Endothelial cell of hepatic sinusoid (primary cell): ENCODE data around the gene ISCU.

ENCODE experiments used
- in situ Hi-C: cut with HindIII; loops from 2 replicates; pipeline ENCODE4 v1.10.0; 2017; ENCODE audit warnings: low sequenced_read_pairs

The ISCU gene

DNA sequence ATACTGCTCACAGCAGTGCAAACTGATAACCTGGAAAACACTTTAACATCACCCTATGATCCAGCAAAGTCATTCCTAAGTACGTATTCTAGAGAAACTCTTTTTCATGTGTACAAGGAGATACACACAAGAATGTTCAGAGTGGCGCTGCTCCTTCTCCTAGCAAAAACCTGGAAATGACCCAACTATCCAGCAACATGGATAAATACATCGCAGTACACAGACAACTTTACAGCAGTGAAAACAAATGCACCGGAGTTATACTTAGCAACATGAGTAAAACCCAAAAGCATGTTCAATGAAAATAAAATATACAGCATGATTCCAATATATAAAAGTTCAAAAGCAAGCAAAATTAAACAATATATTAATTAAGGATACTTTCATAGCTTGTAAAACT, 20.1 kb upstream of the ISCU start:
- in situ Hi-C loops: no loop called here

DNA sequence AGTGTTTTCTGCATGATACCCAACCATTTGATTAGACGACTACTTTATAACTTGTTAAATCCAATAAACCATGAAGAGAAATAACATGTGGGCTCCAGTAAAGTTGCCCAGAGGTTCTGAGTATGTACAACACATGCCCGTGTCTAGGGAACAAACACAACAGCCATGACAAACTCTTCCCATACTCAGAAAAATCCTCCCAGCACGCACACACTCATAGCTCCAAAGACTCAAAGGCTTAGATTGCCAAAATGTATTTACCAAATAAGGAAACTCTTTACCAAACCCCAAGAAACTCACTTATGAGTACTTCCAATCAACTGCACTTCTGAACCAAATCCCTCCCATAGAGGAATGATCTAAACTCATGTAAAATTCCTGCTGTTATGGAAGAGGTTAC, 18.7 kb upstream of the ISCU start:
- in situ Hi-C loops: no loop called here

DNA sequence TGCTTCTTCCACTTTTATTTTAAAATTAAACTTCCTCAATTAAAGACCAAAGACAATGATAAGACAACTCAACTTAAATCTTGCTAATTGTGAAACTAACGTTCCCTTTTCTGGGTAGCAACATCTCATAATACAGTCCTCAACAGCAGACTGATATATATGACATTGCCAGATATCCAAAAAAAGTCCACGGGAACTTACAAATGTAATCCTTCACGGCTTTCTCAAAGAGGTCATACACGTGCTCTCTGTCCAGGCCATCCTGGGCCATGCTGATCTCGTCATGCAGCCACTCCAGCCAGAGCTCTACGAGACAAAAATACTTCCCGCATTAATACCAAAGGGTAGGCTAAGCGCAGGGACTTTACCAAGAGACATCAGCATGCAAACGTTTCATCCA, 14.7 kb upstream of the ISCU start:
- in situ Hi-C loops: no loop called here

DNA sequence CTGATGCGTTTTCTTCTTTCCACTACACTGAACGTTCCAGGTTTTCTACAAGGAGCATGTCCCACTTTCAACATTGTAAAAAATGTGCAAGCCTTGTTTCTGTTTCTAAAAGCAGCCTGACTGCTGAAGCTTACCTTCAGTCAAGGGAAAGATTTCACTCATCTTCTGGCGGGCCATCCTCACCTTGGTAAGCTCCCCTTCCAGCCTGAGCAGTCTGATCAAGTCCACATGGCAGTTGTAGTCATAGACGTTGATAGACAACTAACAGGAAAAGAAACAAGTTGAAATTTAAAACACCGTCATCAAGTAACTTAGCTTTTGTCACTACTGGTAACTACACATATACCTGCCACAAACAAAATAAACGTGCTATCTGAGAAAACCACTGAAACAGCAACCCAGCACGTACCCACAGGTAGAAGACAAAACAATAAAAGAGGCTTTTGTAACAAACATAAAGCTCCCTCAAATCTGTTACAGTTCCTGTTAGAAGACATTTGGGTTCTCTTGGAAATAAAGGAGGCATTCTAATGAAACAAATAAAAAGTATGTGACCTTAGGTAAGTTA, 13.4 kb upstream of the ISCU start:
- in situ Hi-C loops: no loop called here

DNA sequence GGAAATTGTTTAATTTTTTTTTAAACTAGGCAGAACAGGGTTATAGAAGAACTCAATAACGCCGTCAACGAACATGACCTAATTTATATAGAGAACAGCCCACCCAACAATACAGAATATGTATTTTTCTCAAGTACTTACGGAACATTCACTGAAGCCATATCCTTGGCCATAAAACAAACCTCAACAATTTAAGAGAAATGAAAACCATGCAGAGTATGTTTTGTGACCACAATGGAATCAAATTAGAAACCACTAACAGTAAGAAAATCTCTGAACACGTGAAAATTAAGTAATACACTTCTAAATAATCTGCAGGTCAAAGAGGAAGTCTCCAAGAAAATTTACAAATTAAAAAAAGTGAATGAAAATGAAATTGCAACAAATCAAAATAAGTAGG, 10.9 kb upstream of the ISCU start:
- in situ Hi-C loops: loop anchor here (25.0 kb wide), 1 partner anchor 561 kb away; the partner anchor contains the start of gene ACACB

DNA sequence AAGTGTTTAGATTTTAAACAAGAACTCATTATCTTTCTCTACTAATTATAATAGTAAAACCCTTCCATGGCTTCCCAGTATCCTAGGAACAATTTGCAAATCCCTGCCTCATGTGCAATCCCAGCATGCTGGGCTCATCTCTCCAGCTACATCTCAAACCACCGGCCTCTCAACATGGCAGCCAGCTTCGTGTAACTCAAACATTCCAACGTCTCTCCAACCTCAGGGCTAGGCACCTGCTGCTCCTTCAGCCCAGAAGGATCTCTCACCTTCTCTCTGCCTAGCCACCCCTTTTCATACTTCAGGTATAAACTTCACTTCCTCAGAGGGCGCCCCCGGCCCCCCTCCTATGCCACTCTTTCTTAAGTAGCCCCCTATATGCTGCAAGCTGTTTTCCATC, 8.6 kb upstream of the ISCU start:
- in situ Hi-C loops: loop anchor here (25.0 kb wide), 1 partner anchor 559 kb away; the partner anchor contains the start of gene ACACB

DNA sequence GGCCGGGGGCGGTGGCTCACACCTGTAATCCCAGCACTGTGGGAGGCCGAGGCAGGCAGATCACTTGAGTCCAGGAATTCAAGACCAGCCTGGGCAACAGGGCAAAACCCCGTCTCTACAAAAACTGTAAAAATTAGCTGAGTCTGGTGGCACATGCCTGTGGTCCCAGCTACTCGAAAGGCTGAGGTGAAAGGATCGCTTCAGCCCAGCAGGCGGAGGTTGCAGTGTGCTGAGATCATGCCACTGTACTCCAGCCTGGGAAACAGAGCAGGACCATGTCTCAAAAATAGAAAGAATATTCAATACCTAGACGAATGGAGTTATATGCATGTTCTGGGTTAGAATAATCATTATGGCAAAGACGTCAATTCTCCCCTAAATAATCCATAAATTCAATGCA, 7.0 kb upstream of the ISCU start:
- in situ Hi-C loops: loop anchor here (25.0 kb wide), 1 partner anchor 557 kb away; the partner anchor contains the start of gene ACACB

GRCh38 chr12:108559007-108559655, 3.3 kb upstream of the ISCU start:
- in situ Hi-C loops: loop anchor here (25.0 kb wide), 1 partner anchor 553 kb away; the partner anchor contains the start of gene ACACB

- in situ Hi-C loops: loop anchor here (5.0 to 25.0 kb wide), 4 partner anchors 63 to 553 kb away; partner anchors contain the start of gene ACACB
Observed at GRCh38 chr12:108559748-108560147, 2.6 kb upstream of the ISCU start.

GRCh38 chr12:108560321-108560721, 2.1 kb upstream of the ISCU start:
- in situ Hi-C loops: loop anchor here (5.0 to 25.0 kb wide), 4 partner anchors 62 to 552 kb away; partner anchors contain the start of gene ACACB

- in situ Hi-C loops: loop anchor here (5.0 to 25.0 kb wide), 4 partner anchors 61 to 551 kb away; partner anchors contain the start of gene ACACB
Observed at GRCh38 chr12:108560752-108561719, 1.4 kb upstream of the ISCU start, which contains the start of gene SART3. Gene SART3 (minus strand): TSS chr12:108561173. CDS start chr12:108561154, 19 bp downstream.

DNA sequence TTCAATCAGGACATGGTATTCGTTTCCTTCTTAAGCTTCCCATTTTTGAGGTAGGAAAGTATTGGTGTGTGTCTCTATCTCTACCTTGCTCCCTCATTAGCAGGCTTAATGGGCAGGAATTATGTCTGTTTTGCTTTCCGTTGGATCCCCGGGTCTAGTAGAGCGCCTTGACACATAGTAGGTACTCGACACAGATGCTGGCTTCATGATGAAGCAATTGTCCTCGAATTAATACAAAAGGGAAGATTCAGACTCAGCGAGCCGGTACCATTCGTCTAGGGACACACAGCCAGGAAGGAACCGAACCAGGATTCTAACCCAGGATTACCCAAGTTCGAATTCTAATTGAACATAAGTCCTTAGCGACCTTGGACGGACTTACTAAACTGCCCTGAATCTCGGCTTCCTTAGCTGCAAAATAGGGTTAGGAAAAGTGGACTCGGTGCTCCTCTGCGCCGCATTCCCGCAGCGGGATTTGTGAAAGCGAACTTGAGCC, 496 bp upstream of the ISCU start:
- in situ Hi-C loops: loop anchor here (5.0 to 25.0 kb wide), 4 partner anchors 60 to 550 kb away; partner anchors contain the start of gene ACACB

DNA sequence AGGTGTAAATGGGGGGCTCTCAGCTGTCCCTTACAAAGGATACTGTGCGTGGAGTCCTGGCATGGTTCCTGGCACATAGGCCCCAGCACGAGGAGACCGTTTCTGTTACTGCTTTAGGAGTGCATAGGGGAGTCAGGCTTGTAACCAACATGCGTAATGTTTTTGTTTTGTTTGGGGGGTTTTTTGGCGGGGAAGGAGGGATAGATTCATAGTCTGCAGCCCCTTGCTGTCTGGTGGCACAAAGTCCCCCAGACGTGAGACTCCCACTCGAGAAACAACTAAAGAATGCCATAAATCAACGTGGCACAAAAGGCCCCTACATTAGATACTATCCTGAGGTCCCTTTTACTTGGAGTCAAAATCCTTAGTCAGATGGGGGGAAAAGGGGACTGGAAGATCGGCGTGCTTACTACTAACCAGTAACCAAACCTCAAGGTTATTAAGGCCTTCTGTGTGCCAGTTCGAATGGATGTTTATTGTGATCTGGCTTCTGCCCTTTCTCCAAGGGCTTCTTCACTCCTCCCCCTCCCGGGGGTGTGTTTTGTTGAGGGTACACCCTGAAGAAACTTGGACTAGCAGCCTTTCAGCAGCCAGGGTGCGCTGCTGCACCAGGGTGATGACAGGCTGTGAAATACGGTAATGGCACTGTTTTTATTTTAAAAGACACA, 874 bp downstream of the ISCU start:
- in situ Hi-C loops: loop anchor here (5.0 to 25.0 kb wide), 4 partner anchors 59 to 549 kb away; partner anchors contain the start of gene ACACB

DNA sequence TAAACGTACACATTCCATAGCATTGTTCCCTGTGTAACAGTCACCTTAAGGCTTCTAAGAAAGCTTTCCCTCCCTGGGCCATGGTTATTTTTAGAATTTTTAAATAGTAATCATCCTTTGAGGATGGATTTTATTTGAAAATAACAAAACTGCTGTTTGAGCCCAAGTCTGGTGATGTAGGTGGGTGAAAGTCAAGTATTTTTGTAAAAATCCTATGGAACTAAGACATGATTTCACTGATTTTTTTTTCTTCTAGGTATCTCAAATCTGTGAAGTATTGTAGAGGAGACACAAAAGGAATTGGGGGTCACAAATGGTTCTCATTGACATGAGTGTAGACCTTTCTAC, 1.4 kb downstream of the ISCU start:
- in situ Hi-C loops: loop anchor here (5.0 to 25.0 kb wide), 4 partner anchors 59 to 549 kb away; partner anchors contain the start of gene ACACB

GRCh38 chr12:108564724-108565123, 2.3 kb downstream of the ISCU start:
- in situ Hi-C loops: loop anchor here (5.0 to 25.0 kb wide), 4 partner anchors 58 to 548 kb away; partner anchors contain the start of gene ACACB

DNA sequence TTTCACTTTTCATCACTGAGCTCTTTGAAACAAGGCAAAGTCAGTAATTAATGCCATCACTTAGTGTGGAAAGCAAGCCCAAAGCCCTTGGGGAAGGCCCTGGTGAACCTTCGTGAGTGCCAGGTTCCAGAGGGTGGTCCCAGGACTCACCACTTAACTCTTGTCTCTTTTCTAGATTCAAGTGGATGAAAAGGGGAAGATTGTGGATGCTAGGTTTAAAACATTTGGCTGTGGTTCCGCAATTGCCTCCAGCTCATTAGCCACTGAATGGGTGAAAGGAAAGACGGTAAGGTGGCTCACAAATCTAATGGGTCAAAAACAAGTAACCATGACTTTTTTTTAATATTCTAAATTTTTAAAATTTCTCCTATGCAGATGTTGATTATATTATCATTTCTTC, 2.8 kb downstream of the ISCU start:
- in situ Hi-C loops: loop anchor here (25.0 kb wide), 1 partner anchor 547 kb away; the partner anchor contains the start of gene ACACB

DNA sequence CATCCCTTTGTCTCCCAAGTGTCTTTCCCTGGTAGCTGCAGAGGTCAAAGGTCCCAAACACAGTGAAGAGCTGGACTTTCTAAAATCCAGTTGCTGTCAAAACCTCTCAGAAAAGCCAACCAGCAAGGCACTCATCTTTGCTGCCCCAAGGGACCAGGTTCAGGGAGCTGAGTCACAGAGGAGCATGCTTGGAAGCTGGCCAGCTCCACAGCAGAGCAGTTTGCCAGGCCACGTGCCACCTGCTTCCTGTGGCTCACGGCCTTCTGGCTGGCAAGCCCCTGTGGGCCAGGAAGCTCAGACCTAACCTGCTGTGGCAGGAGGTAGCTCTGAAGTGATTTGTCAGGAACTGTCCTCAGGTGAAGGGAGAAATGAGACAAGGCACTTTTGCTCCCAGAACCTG, 3.6 kb downstream of the ISCU start:
- in situ Hi-C loops: loop anchor here (25.0 kb wide), 1 partner anchor 546 kb away; the partner anchor contains the start of gene ACACB

DNA sequence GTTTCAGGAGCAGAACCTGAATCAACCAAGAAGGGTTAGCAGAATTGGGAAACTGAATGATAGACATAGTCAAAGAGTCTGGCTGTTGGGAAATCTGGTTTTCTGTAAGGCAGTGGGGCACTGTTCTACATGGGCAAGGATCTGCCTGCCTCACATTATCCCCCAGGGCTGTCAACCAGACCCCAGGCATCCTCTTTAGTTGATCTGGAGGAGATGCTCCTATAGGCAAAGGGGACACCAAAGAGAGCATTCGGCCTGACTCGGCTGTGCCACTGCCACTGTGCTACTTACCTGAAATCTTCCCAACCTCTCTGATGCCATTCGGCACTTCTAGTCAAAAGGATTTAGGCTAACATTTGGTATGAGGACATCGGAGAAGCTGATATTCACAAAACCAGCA, 4.1 kb downstream of the ISCU start:
- in situ Hi-C loops: loop anchor here (25.0 kb wide), 1 partner anchor 546 kb away; the partner anchor contains the start of gene ACACB

DNA sequence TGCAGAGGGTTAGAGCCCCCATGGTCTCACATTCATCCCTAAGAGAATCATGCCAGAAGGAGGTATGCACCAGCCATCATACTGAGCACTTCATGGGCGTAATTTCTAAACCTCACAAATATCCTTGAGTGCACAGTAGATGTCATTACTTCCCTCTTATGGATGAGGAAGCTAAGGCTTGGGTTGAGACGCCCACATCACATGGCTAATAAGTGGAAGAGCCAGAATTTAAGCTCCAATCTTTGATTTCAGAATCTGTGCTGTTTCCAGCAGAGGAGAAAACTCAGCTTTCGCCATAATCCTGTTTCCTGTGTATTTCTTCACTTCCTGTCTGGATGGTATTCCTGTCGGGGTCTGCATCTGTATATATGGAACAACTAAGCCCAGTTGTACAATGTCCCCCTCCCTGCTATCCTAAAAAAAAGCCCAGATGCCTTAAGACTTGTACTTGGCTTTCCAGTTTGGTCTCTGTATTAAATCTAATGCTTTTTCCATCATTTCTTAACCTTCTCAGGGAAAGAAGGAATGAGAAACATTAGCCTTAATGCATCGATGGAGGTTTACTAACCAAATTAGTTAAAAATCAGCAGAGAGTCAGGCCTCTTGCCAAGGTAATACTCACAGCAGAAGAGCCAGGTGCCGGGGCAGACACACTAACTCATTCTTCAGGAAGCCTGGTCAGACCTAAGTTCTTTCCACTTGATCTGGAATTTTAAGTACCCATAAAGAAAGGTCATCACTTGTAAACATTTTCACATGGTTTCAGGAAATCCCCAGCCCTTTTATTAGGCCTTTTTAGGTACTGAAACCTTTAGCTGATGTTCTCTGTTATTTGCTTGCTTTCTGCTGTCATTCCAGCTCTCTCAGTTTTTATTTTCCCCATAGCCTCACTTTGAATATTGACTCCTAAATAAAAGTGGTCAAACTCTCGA, 5.3 kb downstream of the ISCU start:
- in situ Hi-C loops: loop anchor here (25.0 kb wide), 1 partner anchor 545 kb away; the partner anchor contains the start of gene ACACB
